Fibroblast of lung (primary cell): Measurements from ENCODE around the gene TGIF2LX. TPM values are rescaled to one million over a fixed set of nuclear protein-coding genes. Genes with fewer than 3 reads are reported as not detected.
"Not testable (repeated sequence)": the region's sequence is repeated elsewhere in the genome, so short reads cannot be mapped to it uniquely, and the experiment has no call there.

Source experiments
- DNase-seq, 2 donors: peaks; one replicate each; pipeline versions ENCODE4 v3.0.0 to v3.0.0-alpha.2; 2010; ENCODE audit warnings: low read depth in 2 of 2
- H2AFZ ChIP-seq: 2 replicates; pipeline ENCODE4 v1.5.1; 2012; ENCODE audit warnings: low read length, control low read depth, inconsistent platforms
- H3K27ac ChIP-seq: 2 replicates; pipeline ENCODE4 v1.5.1; 2011; ENCODE audit warnings: low read length, control low read depth; ENCODE audit not compliant: insufficient read depth
- H3K27me3 ChIP-seq: 2 replicates; pipeline ENCODE4 v1.5.1; 2011; ENCODE audit warnings: mild to moderate bottlenecking, low read length; ENCODE audit not compliant: control insufficient read depth, insufficient read depth
- H3K36me3 ChIP-seq: 2 replicates; pipeline ENCODE4 v1.5.1; 2011; ENCODE audit warnings: low read length; ENCODE audit not compliant: control insufficient read depth, insufficient read depth
- H3K4me1 ChIP-seq: 2 replicates; pipeline ENCODE4 v1.5.1; 2011; ENCODE audit warnings: low read length; ENCODE audit not compliant: control insufficient read depth, insufficient read depth; ENCODE audit errors: extremely low read depth
- H3K4me2 ChIP-seq: 2 replicates; pipeline ENCODE4 v1.5.1; 2011; ENCODE audit warnings: low read length, control low read depth; ENCODE audit not compliant: insufficient read depth; ENCODE audit errors: extremely low read depth
- H3K4me3 ChIP-seq, 4 experiments: fragments of 200-600 bp in 1 of 4; sonication (generic) in 1 of 4; replicated peaks in 1 of 4; 2 replicates each; pipeline ENCODE4 v1.5.1; 2011 to 2016; ENCODE audit warnings: low read length in 4 of 4, low read depth in 3 of 4, mild to moderate bottlenecking in 3 of 4, control low read depth in 2 of 4, inconsistent platforms in 1 of 4, mixed read lengths in 1 of 4; ENCODE audit not compliant: insufficient read depth in 1 of 4; ENCODE audit errors: control extremely low read depth in 1 of 4
- H3K79me2 ChIP-seq: 2 replicates; pipeline ENCODE4 v1.5.1; 2012; ENCODE audit warnings: mild to moderate bottlenecking, low read length, inconsistent platforms; ENCODE audit not compliant: control insufficient read depth, insufficient read depth
- H3K9ac ChIP-seq: 2 replicates; pipeline ENCODE4 v1.5.1; 2011; ENCODE audit warnings: mild to moderate bottlenecking, low read length, control low read depth; ENCODE audit not compliant: insufficient read depth
- H3K9me3 ChIP-seq: 2 replicates; pipeline ENCODE4 v1.5.1; 2012; ENCODE audit warnings: low read depth, low read length; ENCODE audit not compliant: control insufficient read depth, insufficient read depth
- H4K20me1 ChIP-seq: 2 replicates; pipeline ENCODE4 v1.5.1; 2011; ENCODE audit warnings: low read length; ENCODE audit not compliant: control insufficient read depth, insufficient read depth; ENCODE audit errors: extremely low read depth
- polyA minus RNA-seq: library from RNA; depleted of rRNA, polyadenylated mRNA; stranded (reverse); fragments of >200 nt; gene quantifications from 2 replicates; pipeline ENCODE4 v1.2.3, GENCODE V29; 2011; ENCODE audit warnings: low replicate concordance
- polyA plus RNA-seq, 2 donors: library from polyadenylated mRNA; depleted of rRNA in 1 of 2; stranded (reverse) in 1 of 2; unstranded in 1 of 2; fragments of >200 nt; gene quantifications; 2 replicates each; pipeline ENCODE4 v1.2.1, GENCODE V29; 2011 to 2012; ENCODE audit warnings: missing spikeins in 1 of 2
- total RNA-seq: library from RNA; depleted of rRNA; stranded (reverse); fragments of >200 nt; gene quantifications from 2 replicates; pipeline ENCODE4 v1.2.1, GENCODE V29; 2014

The TGIF2LX gene
- not detected in 2 replicates for total RNA-seq
- not detected in 2 replicates for polyA plus RNA-seq
- polyA plus RNA-seq (2012): not detected in 2 replicates
- polyA minus RNA-seq: not detected in 2 replicates

DNA sequence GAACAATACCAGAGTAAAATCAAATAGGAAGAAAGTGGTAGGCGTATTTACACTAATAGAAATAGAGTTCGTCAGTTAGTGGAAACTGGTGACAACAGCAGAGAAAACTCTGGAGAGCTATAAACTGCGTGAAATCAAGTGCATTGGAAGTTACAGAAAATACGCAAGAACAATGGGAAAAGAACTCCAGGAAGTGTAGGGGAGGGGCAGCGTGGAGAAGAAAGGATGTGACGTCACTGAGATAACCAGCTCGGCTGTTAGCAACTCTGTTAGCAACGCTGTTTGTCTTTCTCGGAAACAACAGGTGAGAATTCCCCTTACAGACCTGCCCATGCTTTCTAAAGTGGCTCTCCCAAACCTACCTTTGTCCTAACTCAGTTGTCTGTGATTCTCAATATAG, at the start of gene TGIF2LX:
Gene TGIF2LX (plus strand): TSS at position 244 of the 400 bp plus-strand sequence. CDS start 178 bp downstream, outside the sequence.
- not testable (repeated sequence) for H3K27me3 ChIP-seq, H3K4me2 ChIP-seq, H3K4me1 ChIP-seq, H3K9ac ChIP-seq, DNase-seq, H3K9me3 ChIP-seq, H3K36me3 ChIP-seq, H4K20me1 ChIP-seq, H3K79me2 ChIP-seq, H3K4me3 ChIP-seq, H2AFZ ChIP-seq, H3K27ac ChIP-seq

DNA sequence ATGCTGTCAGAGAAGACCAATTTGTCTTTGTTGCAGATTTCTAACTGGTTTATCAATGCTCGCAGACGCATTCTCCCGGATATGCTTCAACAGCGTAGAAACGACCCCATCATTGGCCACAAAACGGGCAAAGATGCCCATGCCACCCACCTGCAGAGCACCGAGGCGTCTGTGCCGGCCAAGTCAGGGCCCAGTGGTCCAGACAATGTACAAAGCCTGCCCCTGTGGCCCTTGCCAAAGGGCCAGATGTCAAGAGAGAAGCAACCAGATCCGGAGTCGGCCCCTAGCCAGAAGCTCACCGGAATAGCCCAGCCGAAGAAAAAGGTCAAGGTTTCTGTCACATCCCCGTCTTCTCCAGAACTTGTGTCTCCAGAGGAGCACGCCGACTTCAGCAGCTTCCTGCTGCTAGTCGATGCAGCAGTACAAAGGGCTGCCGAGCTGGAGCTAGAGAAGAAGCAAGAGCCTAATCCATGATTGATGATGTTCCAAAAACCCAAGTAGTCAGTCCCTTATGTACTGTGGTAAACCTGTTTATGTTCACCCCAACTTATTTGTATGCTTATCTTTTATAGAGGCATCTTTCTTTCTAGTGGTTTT, 728 bp downstream of the TGIF2LX start:
- not testable (repeated sequence) for H4K20me1 ChIP-seq, DNase-seq, H3K36me3 ChIP-seq, H3K27me3 ChIP-seq, H3K4me1 ChIP-seq, H3K4me3 ChIP-seq, H3K9me3 ChIP-seq, H3K9ac ChIP-seq, H3K4me2 ChIP-seq, H2AFZ ChIP-seq, H3K27ac ChIP-seq, H3K79me2 ChIP-seq

DNA sequence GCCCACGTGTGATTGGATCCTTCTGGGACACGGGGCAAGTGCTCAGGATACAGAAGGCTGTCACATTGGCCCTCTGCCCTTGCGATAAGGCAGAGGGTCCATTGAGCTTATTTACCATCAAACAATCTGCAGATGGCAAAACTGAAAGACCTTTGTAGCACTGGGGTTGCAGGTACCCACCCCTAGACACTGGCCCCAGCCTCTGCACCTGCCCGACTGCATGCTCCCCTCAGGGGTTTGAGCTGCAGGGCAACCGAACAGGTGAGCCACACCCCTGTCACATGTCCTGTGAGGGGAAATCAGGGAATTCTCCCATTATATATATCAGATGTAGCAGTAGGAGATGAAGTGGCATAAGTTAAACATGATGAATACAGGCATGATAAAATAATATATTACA, 21.4 kb downstream of the TGIF2LX start:
- not testable (repeated sequence) for DNase-seq, H3K9ac ChIP-seq, H2AFZ ChIP-seq, H3K4me1 ChIP-seq, H4K20me1 ChIP-seq, H3K4me3 ChIP-seq, H3K9me3 ChIP-seq, H3K36me3 ChIP-seq, H3K27me3 ChIP-seq, H3K79me2 ChIP-seq, H3K27ac ChIP-seq, H3K4me2 ChIP-seq

DNA sequence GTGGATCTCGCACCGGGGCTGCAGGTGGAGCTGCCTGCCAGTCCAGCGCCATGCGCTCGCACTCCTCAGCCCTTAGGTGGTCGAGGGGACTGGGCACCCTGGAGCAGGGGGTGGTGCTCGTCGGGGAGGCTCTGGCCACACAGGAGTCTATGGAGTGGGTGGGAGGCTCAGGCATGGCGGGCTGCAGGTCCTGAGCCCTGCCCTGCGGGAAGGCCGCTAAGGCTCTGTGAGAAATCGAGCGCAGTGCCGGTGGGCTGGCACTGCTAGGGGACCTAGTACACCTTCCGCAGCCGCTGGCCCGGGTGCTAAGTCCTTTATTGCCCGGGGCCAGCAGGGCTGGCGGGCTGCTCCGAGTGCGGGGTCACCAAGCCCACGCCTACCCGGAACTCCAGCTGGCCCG, 43.9 kb downstream of the TGIF2LX start:
- not testable (repeated sequence) for H2AFZ ChIP-seq, H3K27ac ChIP-seq, H3K4me2 ChIP-seq, H4K20me1 ChIP-seq, H3K79me2 ChIP-seq, DNase-seq, H3K4me3 ChIP-seq, H3K9ac ChIP-seq, H3K9me3 ChIP-seq, H3K4me1 ChIP-seq, H3K36me3 ChIP-seq, H3K27me3 ChIP-seq
